Fibroblast of lung (primary cell): Measurements from ENCODE around the gene C6orf52. TPM values are rescaled to one million over a fixed set of nuclear protein-coding genes. Genes with fewer than 3 reads are reported as not detected.

Experiments used
- DNase-seq, 2 donors: peaks; one replicate each; pipeline versions ENCODE4 v3.0.0 to v3.0.0-alpha.2; 2010; ENCODE audit warnings: low read depth in 2 of 2
- H2AFZ ChIP-seq: 2 replicates; pipeline ENCODE4 v1.5.1; 2012; ENCODE audit warnings: low read length, control low read depth, inconsistent platforms
- H3K27ac ChIP-seq: 2 replicates; pipeline ENCODE4 v1.5.1; 2011; ENCODE audit warnings: low read length, control low read depth; ENCODE audit not compliant: insufficient read depth
- H3K27me3 ChIP-seq: 2 replicates; pipeline ENCODE4 v1.5.1; 2011; ENCODE audit warnings: mild to moderate bottlenecking, low read length; ENCODE audit not compliant: control insufficient read depth, insufficient read depth
- H3K36me3 ChIP-seq: 2 replicates; pipeline ENCODE4 v1.5.1; 2011; ENCODE audit warnings: low read length; ENCODE audit not compliant: control insufficient read depth, insufficient read depth
- H3K4me1 ChIP-seq: 2 replicates; pipeline ENCODE4 v1.5.1; 2011; ENCODE audit warnings: low read length; ENCODE audit not compliant: control insufficient read depth, insufficient read depth; ENCODE audit errors: extremely low read depth
- H3K4me2 ChIP-seq: 2 replicates; pipeline ENCODE4 v1.5.1; 2011; ENCODE audit warnings: low read length, control low read depth; ENCODE audit not compliant: insufficient read depth; ENCODE audit errors: extremely low read depth
- H3K4me3 ChIP-seq, 4 experiments: fragments of 200-600 bp in 1 of 4; sonication (generic) in 1 of 4; replicated peaks in 1 of 4; 2 replicates each; pipeline ENCODE4 v1.5.1; 2011 to 2016; ENCODE audit warnings: low read length in 4 of 4, low read depth in 3 of 4, mild to moderate bottlenecking in 3 of 4, control low read depth in 2 of 4, inconsistent platforms in 1 of 4, mixed read lengths in 1 of 4; ENCODE audit not compliant: insufficient read depth in 1 of 4; ENCODE audit errors: control extremely low read depth in 1 of 4
- H3K79me2 ChIP-seq: 2 replicates; pipeline ENCODE4 v1.5.1; 2012; ENCODE audit warnings: mild to moderate bottlenecking, low read length, inconsistent platforms; ENCODE audit not compliant: control insufficient read depth, insufficient read depth
- H3K9ac ChIP-seq: 2 replicates; pipeline ENCODE4 v1.5.1; 2011; ENCODE audit warnings: mild to moderate bottlenecking, low read length, control low read depth; ENCODE audit not compliant: insufficient read depth
- H3K9me3 ChIP-seq: 2 replicates; pipeline ENCODE4 v1.5.1; 2012; ENCODE audit warnings: low read depth, low read length; ENCODE audit not compliant: control insufficient read depth, insufficient read depth
- H4K20me1 ChIP-seq: 2 replicates; pipeline ENCODE4 v1.5.1; 2011; ENCODE audit warnings: low read length; ENCODE audit not compliant: control insufficient read depth, insufficient read depth; ENCODE audit errors: extremely low read depth
- EZH2 ChIP-seq: IDR thresholded peaks from 2 replicates; pipeline ENCODE4 v1.5.1; 2012; ENCODE audit warnings: low read length, control low read depth, mild to moderate bottlenecking; ENCODE audit errors: missing control alignments
- polyA plus RNA-seq, 2 donors: library from polyadenylated mRNA; depleted of rRNA in 1 of 2; stranded (reverse) in 1 of 2; unstranded in 1 of 2; fragments of >200 nt; gene quantifications; 2 replicates each; pipeline ENCODE4 v1.2.1, GENCODE V29; 2011 to 2012; ENCODE audit warnings: missing spikeins in 1 of 2
- total RNA-seq: library from RNA; depleted of rRNA; stranded (reverse); fragments of >200 nt; gene quantifications from 2 replicates; pipeline ENCODE4 v1.2.1, GENCODE V29; 2014
- TF ChIP-seq, protein P1 (sequence below), 2 donors: IDR thresholded peaks in 1 of 2; conservative IDR thresholded peaks in 1 of 2; 1 replicate in 1 of 2; 2 replicates in 1 of 2; pipeline ENCODE4 v1.5.1; 2011 to 2012; ENCODE audit warnings: low read length in 2 of 2, control low read depth in 1 of 2, inconsistent platforms in 1 of 2, low read depth in 1 of 2, mild to moderate bottlenecking in 1 of 2

Gene C6orf52
- total and polyA plus RNA-seq, 2 donors (not counting 1 experiment from before 2014, with no cell fraction given) = 0.26 to 0.33 TPM

DNA sequence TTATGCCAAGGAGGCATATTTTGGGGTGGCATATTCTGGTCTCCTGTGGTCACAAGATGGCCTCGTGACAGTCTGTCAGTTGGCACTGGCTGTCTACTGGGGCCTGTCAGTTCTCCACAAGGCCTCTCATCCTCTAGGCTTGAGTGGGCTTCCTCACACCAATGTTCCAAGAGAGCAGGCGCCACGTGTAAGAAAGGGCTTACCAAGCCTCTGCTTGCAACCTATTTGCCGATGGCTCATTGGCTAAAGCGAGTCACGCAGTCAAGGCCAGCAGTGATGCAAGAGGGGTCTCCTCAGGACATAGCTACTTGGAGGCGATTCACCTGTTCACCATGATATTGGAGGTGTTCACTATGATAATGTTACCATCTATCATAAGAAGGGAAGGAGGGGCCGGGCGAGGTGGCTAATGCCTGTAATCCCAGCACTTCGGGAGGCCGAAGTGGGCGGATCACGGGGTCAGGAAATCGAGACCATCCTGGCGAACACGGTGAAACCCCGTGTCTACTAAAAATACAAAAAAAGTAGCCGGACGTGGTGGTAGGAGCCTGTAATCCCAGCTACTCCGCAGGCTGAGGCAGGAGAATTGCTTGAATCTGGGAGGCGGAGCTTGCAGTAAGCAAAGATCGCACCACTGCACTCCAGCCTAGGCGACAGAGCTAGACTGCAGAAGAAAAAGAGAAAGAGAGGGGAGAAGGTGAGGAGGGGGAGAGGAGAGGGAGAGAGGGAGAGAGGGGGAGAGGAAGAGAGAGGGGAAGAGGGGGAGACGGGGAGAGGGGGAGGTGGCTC is 35.3 kb downstream of the C6orf52 start:
- no peak for DNase-seq
- H3K9ac ChIP-seq = no peak overlapping the region
- TF ChIP-seq, protein P1, sequence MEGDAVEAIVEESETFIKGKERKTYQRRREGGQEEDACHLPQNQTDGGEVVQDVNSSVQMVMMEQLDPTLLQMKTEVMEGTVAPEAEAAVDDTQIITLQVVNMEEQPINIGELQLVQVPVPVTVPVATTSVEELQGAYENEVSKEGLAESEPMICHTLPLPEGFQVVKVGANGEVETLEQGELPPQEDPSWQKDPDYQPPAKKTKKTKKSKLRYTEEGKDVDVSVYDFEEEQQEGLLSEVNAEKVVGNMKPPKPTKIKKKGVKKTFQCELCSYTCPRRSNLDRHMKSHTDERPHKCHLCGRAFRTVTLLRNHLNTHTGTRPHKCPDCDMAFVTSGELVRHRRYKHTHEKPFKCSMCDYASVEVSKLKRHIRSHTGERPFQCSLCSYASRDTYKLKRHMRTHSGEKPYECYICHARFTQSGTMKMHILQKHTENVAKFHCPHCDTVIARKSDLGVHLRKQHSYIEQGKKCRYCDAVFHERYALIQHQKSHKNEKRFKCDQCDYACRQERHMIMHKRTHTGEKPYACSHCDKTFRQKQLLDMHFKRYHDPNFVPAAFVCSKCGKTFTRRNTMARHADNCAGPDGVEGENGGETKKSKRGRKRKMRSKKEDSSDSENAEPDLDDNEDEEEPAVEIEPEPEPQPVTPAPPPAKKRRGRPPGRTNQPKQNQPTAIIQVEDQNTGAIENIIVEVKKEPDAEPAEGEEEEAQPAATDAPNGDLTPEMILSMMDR (conservative IDR thresholded peaks at IDR 0.05 in 1 of 2, IDR thresholded peaks at IDR 0.05 in 1 of 2; ENCODE audit: low read depth in 1 of 2, low read length in 2 of 2) = no peak
- TF ChIP-seq EZH2 = no peak
- no peak overlapping the region for H2AFZ ChIP-seq
- H3K9me3 ChIP-seq = no peaks in the 10 kb centered on the region
- H3K4me2 ChIP-seq = no peak overlapping the region
- H3K4me3 ChIP-seq = peak overlapping the region in 2 of 4 experiments; percentile 24 to 48
- H3K36me3 ChIP-seq = no peaks in the 10 kb centered on the region
- no peaks in the 10 kb centered on the region for H3K79me2 ChIP-seq
- no peak overlapping the region for H3K27ac ChIP-seq
- no peaks in the 10 kb centered on the region for H4K20me1 ChIP-seq
- H3K27me3 ChIP-seq = no peaks in the 10 kb centered on the region
- H3K4me1 ChIP-seq = no peaks in the 10 kb centered on the region

DNA sequence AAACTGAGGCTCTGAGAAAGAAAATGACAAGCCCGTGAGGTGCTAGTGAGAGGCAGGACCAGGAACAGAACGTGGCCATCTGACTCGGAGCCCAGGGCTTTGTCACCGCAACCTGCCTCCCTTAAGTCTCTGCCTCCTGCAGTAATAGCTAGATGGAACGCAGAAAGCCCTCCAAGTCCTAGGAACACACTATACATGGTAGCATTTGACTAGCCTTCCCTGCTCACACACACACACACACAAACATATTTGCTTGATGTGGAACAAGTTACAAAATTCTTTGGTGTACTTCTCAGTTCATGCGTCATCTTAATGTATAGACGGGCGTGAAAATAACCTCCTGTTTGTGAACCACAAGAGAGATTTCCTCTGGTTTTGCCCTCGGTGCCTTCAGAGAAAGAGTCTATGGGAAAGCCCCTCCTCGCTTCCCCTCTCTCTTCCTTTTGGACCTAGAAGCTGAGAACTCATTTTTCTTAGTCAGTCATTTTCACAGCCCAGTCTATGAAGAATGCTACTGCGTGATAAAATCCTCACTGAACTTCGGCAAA is 38.8 kb downstream of the C6orf52 start:
- Histone ChIP-seq H3K9me3 (no peaks in the 10 kb centered on the region), H3K9ac (no peak overlapping the region), H3K36me3 (no peaks in the 10 kb centered on the region), H2AFZ (no peak overlapping the region), H3K4me2 (no peak overlapping the region), H3K79me2 (no peaks in the 10 kb centered on the region), H4K20me1 (no peaks in the 10 kb centered on the region), H3K4me1 (no peaks in the 10 kb centered on the region), H3K27ac (no peak overlapping the region), H3K27me3 (no peaks in the 10 kb centered on the region), H3K4me3 (no peak overlapping the region)
- TF ChIP-seq EZH2 = no peak
- TF ChIP-seq, protein P1 (conservative IDR thresholded peaks at IDR 0.05 in 1 of 2, IDR thresholded peaks at IDR 0.05 in 1 of 2; ENCODE audit: low read depth in 1 of 2, low read length in 2 of 2) = no peak
- DNase-seq = no peak

DNA sequence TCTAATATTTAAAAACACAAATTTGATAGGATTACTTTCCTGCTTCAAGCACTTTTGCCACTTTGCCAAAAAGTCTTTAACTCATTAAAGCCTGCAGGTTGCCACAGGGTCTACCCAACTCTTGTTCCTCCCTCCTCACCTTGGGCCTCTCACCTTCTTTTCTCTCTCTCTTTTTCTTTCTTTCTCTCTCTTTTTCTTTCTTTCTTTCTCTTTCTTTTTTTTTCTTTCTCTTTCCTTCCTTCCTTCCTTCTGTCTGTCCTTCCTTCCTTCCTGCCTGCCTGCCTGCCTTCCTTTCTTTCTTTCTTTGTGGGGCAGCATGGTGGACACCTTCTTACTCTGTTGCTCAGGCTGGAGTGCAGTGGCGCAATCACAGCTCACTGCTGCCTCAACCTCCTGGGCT is 50.2 kb downstream of the C6orf52 start:
- no peak overlapping the region for H2AFZ ChIP-seq
- H3K79me2 ChIP-seq = no peaks in the 10 kb centered on the region
- H3K9ac ChIP-seq = no peak overlapping the region
- no peaks in the 10 kb centered on the region for H3K9me3 ChIP-seq
- TF ChIP-seq, protein P1 (conservative IDR thresholded peaks at IDR 0.05 in 1 of 2, IDR thresholded peaks at IDR 0.05 in 1 of 2; ENCODE audit: low read depth in 1 of 2, low read length in 2 of 2) = no peak
- no peak for TF ChIP-seq EZH2
- no peak overlapping the region for H3K4me2 ChIP-seq
- no peaks in the 10 kb centered on the region for H3K36me3 ChIP-seq
- H3K27me3 ChIP-seq = no peaks in the 10 kb centered on the region
- no peaks in the 10 kb centered on the region for H4K20me1 ChIP-seq
- no peak overlapping the region for H3K27ac ChIP-seq
- no peaks in the 10 kb centered on the region for H3K4me1 ChIP-seq
- DNase-seq = no peak
- H3K4me3 ChIP-seq = no peak overlapping the region
